COR-L47 (cell line): ENCODE data around the gene TMTC4.
"Not testable (repeated sequence)": the region's sequence is repeated elsewhere in the genome, so short reads cannot be mapped to it uniquely, and the experiment has no call there.

ENCODE experiments used
- DNase-seq: peaks from one replicate; lab custom pipeline; 2025; lab: John Stamatoyannopoulos, UW

The TMTC4 gene

GRCh38 chr13:100588331-100589177 is 86.0 kb downstream of the TMTC4 start, which contains the start of gene GGACT:
Gene GGACT, minus strand, starts transcription at chr13:100588789. Its CDS starts 56,198 bp downstream, at chr13:100532591.
- DNase-seq: peak; percentile 71

- no peak for DNase-seq
These were observed 89.7 kb downstream of the TMTC4 start for GRCh38 chr13:100584896-100585295.

- no peak for DNase-seq
These were observed 93.1 kb downstream of the TMTC4 start for GRCh38 chr13:100581504-100581903.

GRCh38 chr13:100581030-100581429 is 93.6 kb downstream of the TMTC4 start:
- DNase-seq: no peak

GRCh38 chr13:100580045-100580444 is 94.5 kb downstream of the TMTC4 start:
- no peak for DNase-seq

GRCh38 chr13:100577239-100577638 is 97.4 kb downstream of the TMTC4 start:
- DNase-seq: not testable (repeated sequence)

GRCh38 chr13:100573121-100573520 is 101.5 kb downstream of the TMTC4 start:
- peak; percentile 88 for DNase-seq

GRCh38 chr13:100566543-100566942 is 108.1 kb downstream of the TMTC4 start:
- DNase-seq: no peak

GRCh38 chr13:100565286-100565685 is 109.3 kb downstream of the TMTC4 start:
- no peak for DNase-seq

- no peak for DNase-seq
These were observed 110.0 kb downstream of the TMTC4 start for GRCh38 chr13:100564444-100565223.

- DNase-seq: no peak
These were observed 110.8 kb downstream of the TMTC4 start for GRCh38 chr13:100563779-100564178.

GRCh38 chr13:100561599-100562204 is 112.9 kb downstream of the TMTC4 start:
- no peak for DNase-seq

- no peak for DNase-seq
These were observed 113.5 kb downstream of the TMTC4 start for GRCh38 chr13:100561158-100561499.

- DNase-seq: no peak
These were observed 114.0 kb downstream of the TMTC4 start for GRCh38 chr13:100560498-100561157.

GRCh38 chr13:100559886-100560285 is 114.7 kb downstream of the TMTC4 start:
- DNase-seq: no peak
